Gastroesophageal sphincter (tissue), 4 donors: ENCODE data around the gene ACBD6. TPM values are rescaled to one million over a fixed set of nuclear protein-coding genes. Genes with fewer than 3 reads are reported as not detected.

Source experiments
- ATAC-seq: fragments of 150-250 bp; one replicate; pipeline ENCODE4 v1.9.1; 2016; ENCODE audit warnings: mild to moderate bottlenecking, moderate library complexity
- H3K27ac ChIP-seq, 4 donors: fragments of 200-600 bp; sonication (generic) in 3 of 4; 1 replicate in 3 of 4; 2 replicates in 1 of 4; pipeline ENCODE4 v1.5.1; 2016 to 2019
- H3K27me3 ChIP-seq: fragments of 200-600 bp; sonication (generic); one replicate; pipeline ENCODE4 v1.5.1; 2019
- H3K36me3 ChIP-seq, 2 donors: fragments of 200-600 bp; sonication (generic); one replicate each; pipeline ENCODE4 v1.5.1; 2019; ENCODE audit warnings: control low read depth in 1 of 2
- H3K4me1 ChIP-seq, 3 donors: fragments of 200-600 bp; sonication (generic); 1 replicate in 2 of 3; 2 replicates in 1 of 3; pipeline ENCODE4 v1.5.1; 2016 to 2019; ENCODE audit warnings: control low read depth in 2 of 3
- H3K4me3 ChIP-seq, 2 donors: fragments of 200-600 bp; sonication (generic); one replicate each; pipeline ENCODE4 v1.5.1; 2019; ENCODE audit warnings: mild to moderate bottlenecking in 1 of 2, moderate library complexity in 1 of 2
- H3K9me3 ChIP-seq, 3 donors: fragments of 200-600 bp; sonication (generic); one replicate each; pipeline ENCODE4 v1.5.1; 2017 to 2019; ENCODE audit warnings: control low read depth in 2 of 3
- CTCF ChIP-seq, 4 experiments: fragments of 200-600 bp in 2 of 4; fragments of 450-650 bp in 2 of 4; sonication (generic) in 1 of 4; IDR thresholded peaks; one replicate each; pipeline ENCODE4 v1.5.1; 2017 to 2019; ENCODE audit warnings: antibody characterized with exemption in 4 of 4, mild to moderate bottlenecking in 2 of 4, moderate library complexity in 2 of 4
- EP300 ChIP-seq: sonication (generic); formaldehyde crosslinking; IDR thresholded peaks from one replicate; pipeline ENCODE4 v1.6.1; 2017; ENCODE audit warnings: antibody characterized with exemption, mild to moderate bottlenecking
- POLR2A ChIP-seq, 2 donors: fragments of 450-650 bp; IDR thresholded peaks; one replicate each; pipeline ENCODE4 v1.6.1; 2017; ENCODE audit warnings: antibody characterized with exemption in 2 of 2, mild to moderate bottlenecking in 2 of 2, moderate library complexity in 1 of 2
- POLR2AphosphoS5 ChIP-seq: sonication (generic); formaldehyde crosslinking; IDR thresholded peaks from one replicate; pipeline ENCODE4 v1.6.1; 2017; ENCODE audit warnings: antibody characterized with exemption
- WGBS, 2 donors: methylation state at CpG; one replicate each; pipeline ENCODE4 v1.1.5; 2018; ENCODE audit warnings: low coverage in 1 of 2; 5-methylcytosine and 5-hydroxymethylcytosine counted together
- total RNA-seq, 4 donors: library from RNA; depleted of rRNA; stranded (reverse); fragments of >200 nt; gene quantifications; one replicate each; pipeline ENCODE4 v1.1.0, GENCODE V29; 2016

Gene ACBD6
- total RNA-seq, 4 donors from 2014 or later, result 27.1 to 41.3 (median 39.7) TPM

GRCh38 chr1:180505732-180506335, 3.5 kb upstream of the ACBD6 start:
- 65 to 77% methylated on average over 7 to 8 of the region's 8 CpGs for WGBS, 2 donors

GRCh38 chr1:180504186-180504585, 1.8 kb upstream of the ACBD6 start:
- TF ChIP-seq POLR2AphosphoS5 (no peak), CTCF (IDR thresholded peaks at IDR 0.05) (no peak)
- H3K27me3 ChIP-seq, result no peaks in the 10 kb centered on the region
- H3K9me3 ChIP-seq, result no peaks in the 10 kb centered on the region
- no peak overlapping the region for H3K27ac ChIP-seq
- no peaks in the 10 kb centered on the region for H3K36me3 ChIP-seq
- ATAC-seq, result no peak
- H3K4me3 ChIP-seq, result no peak overlapping the region
- 88 to 91% methylated on average over 3 of the region's 3 CpGs for WGBS, 2 donors
- H3K4me1 ChIP-seq, result peaks cover 0 to 34% (median 11%) of the 10 kb centered on the region in 3 donors

More at GRCh38 chr1:180505732-180506335, 3.5 kb upstream of the ACBD6 start:
- H3K4me1 ChIP-seq, result peaks cover 0 to 17% (median 11%) of the 10 kb centered on the region in 3 donors
- H3K4me3 ChIP-seq, result no peak overlapping the region
- TF ChIP-seq EP300 (no peak), POLR2A (IDR thresholded peaks at IDR 0.05) (no peak), POLR2AphosphoS5 (no peak), CTCF (IDR thresholded peaks at IDR 0.05) (no peak)
- H3K36me3 ChIP-seq, result no peaks in the 10 kb centered on the region
- no peak overlapping the region for H3K27ac ChIP-seq
- H3K27me3 ChIP-seq, result no peaks in the 10 kb centered on the region
- no peak for ATAC-seq
- H3K9me3 ChIP-seq, result no peaks in the 10 kb centered on the region

- peaks cover 0 to 39% (median 11%) of the 10 kb centered on the region in 3 donors for H3K4me1 ChIP-seq
- H3K27ac ChIP-seq, result peak overlapping the region; percentile 44 to 93 (median 90)
- H3K9me3 ChIP-seq, result no peaks in the 10 kb centered on the region
- H3K36me3 ChIP-seq, result no peaks in the 10 kb centered on the region
- H3K27me3 ChIP-seq, result no peaks in the 10 kb centered on the region
- peak overlapping the region; percentile 62 to 88 for H3K4me3 ChIP-seq
- WGBS, 2 donors, result 15 to 17% methylated on average over 8 of the region's 8 CpGs
- no peak for TF ChIP-seq POLR2A (IDR thresholded peaks at IDR 0.05)
- no peak for ATAC-seq
These were observed 994 bp upstream of the ACBD6 start for GRCh38 chr1:180503280-180503862.

GRCh38 chr1:180501865-180502360, 464 bp downstream of the ACBD6 start:
- Histone ChIP-seq H3K27me3 (no peaks in the 10 kb centered on the region), H3K4me3 (peak overlapping the region; percentile 62 to 88), H3K27ac (peak overlapping the region; percentile 44 to 93 (median 90)), H3K9me3 (no peaks in the 10 kb centered on the region), H3K36me3 (no peaks in the 10 kb centered on the region), H3K4me1 (peaks cover 0 to 39% (median 11%) of the 10 kb centered on the region in 3 donors)
- TF ChIP-seq POLR2AphosphoS5 (no peak), EP300 (no peak), POLR2A (IDR thresholded peaks at IDR 0.05) (no peak), CTCF (IDR thresholded peaks at IDR 0.05) (no peak)
- WGBS, 2 donors, result 0 to 6% methylated on average over 3 to 8 of the region's 18 CpGs
- ATAC-seq, result no peak

GRCh38 chr1:180500689-180501088, 1.7 kb downstream of the ACBD6 start:
- WGBS, 2 donors, result 77% methylated on average over 2 of the region's 2 CpGs
- peaks cover 0 to 39% (median 11%) of the 10 kb centered on the region in 3 donors for H3K4me1 ChIP-seq
- ATAC-seq, result no peak
- no peaks in the 10 kb centered on the region for H3K9me3 ChIP-seq
- TF ChIP-seq EP300 (no peak), POLR2A (IDR thresholded peaks at IDR 0.05) (no peak), CTCF (IDR thresholded peaks at IDR 0.05) (no peak), POLR2AphosphoS5 (no peak)
- no peaks in the 10 kb centered on the region for H3K27me3 ChIP-seq
- no peak overlapping the region for H3K4me3 ChIP-seq
- H3K36me3 ChIP-seq, result peaks cover 0 to 5% of the 10 kb centered on the region in 2 donors
- no peak overlapping the region for H3K27ac ChIP-seq
